NCI-H446 treated with DMSO at 0.1 percent for 48 hours (cell line): Measurements from ENCODE around the gene GTF2H1.
"Not testable (repeated sequence)": the region's sequence is repeated elsewhere in the genome, so short reads cannot be mapped to it uniquely, and the experiment has no call there.

Experiments
- DNase-seq: peaks from one replicate; lab custom pipeline; 2025; lab: John Stamatoyannopoulos, UW

Gene GTF2H1

DNA sequence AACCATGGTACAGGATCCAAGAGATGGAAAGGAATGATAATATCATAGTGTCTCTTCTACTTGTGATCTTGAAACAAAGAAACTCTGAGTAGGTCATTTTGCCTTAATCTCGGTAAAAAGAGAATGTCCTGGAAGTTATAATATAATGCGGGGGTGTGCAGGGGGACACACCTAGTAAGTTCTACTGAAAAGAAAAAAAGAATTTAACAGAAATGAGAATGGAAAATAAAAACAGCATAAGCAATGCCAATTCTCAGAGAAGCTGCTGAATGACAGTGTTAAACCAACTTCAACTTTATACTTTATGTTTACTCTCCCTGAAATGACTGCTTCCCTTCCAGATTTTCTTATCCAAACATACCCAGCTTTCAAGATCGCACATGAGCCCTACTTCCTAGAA lies 2.5 kb upstream of the GTF2H1 start:
- no peak for DNase-seq

DNA sequence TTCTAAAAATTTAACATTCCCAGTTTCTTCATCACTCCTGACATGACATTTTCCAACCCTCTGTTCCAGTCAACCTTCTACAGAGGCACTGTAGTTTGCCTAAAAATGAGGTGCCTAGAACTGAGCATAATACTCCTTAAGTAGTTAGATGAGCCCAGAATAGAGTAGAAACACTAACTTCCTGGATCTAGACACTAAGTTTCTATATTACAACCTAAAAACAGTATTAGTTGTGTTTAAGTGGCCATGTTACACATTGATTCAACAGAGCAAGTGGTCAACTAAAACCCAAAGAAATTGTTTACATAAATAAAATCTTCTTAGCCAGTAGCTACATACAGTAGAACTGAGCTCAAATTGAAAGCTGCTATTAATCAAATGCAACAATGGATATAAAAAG lies 1.8 kb upstream of the GTF2H1 start:
- DNase-seq = no peak

DNA sequence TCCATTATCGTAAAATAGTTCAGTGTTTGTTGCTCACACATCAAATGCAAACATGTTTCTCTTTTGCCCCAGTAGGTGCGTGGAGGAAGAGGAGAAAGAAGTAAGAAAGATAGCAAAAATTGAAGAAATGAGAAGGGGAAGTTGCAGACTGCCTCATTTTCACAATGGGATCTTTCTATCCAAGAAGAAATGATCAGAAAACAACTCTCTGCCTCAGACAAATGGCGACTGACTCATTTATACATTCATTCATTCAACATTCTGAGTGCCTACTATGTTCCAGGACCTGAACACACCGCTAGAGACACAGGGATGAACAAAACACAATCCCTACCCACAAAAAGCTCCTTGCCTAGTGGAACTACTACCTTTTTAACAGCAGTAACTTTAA lies 794 bp upstream of the GTF2H1 start:
- no peak for DNase-seq

DNA sequence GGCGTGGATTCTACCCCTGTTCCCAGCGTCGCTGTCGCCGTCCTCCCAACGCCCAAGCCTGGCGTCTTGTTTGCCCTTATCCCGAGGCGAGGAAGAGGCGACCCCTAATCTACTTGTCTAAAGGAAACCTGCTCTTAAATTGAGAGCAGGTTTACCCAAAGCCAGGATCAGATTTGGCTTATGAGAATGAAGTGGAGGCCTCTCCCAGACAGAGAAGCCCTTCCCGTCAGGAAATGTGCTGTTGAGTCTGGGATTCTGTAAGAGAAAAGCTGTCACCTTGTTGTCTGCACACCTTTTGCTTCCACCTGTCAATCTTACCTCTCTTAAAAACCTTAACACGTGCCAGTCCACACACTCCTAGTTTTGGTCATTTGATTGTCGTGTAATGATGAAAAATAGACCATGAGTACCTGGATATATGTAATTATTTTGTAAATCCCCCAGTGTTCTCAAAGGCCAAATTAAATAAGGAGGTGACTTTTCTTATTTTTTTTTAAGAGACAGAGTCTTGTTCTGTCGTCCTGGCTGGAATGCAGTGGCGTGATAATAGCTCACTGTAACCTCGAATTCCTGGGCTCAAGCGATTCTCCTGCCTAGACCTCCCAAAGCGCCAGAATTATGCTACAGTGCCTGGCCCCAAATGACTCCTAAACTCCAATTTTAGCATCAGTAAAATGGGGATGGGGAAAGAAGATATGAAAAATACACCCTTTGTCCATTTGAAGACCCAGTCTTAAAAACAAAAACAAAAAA lies 627 bp downstream of the GTF2H1 start:
- no peak for DNase-seq

DNA sequence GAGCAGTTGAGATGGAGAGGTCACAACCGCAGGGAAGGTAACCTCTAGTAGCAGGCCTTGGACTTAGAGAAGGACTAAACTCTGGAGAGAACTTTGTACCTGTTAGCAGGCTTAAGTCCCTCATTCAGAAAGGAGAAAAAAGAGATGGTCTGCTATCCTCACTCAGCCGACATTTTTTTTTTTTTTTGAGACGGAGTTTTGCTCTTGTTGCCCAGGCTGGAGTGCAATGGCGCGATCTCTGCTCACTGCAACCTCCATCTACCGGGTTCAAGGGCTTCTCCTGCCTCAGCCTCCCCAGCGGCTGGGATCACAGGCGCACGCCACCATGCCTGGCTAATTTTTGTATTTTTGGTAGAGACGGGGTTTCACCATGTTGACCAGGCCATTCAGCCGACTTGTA lies 1.5 kb downstream of the GTF2H1 start:
- not testable (repeated sequence) for DNase-seq

DNA sequence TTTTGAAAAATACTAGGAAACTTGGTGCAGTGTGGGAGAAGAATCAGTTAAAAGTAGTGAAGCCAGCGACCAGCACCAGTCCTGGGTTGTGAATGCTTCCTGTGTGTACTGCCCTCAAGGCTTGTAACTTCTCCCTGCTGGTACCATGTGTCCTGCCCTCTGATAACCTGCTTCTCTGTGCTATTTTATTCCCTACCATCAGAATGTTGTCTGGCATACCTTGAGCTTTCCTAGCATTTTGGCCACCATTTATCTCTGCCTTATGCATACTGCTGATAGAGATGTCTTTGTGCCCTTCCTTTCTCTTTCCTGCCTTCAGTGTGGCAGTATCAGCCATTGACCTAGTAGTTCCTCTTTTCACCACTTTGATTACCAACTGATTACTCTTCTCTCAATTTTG lies 2.0 kb downstream of the GTF2H1 start:
- DNase-seq = no peak

DNA sequence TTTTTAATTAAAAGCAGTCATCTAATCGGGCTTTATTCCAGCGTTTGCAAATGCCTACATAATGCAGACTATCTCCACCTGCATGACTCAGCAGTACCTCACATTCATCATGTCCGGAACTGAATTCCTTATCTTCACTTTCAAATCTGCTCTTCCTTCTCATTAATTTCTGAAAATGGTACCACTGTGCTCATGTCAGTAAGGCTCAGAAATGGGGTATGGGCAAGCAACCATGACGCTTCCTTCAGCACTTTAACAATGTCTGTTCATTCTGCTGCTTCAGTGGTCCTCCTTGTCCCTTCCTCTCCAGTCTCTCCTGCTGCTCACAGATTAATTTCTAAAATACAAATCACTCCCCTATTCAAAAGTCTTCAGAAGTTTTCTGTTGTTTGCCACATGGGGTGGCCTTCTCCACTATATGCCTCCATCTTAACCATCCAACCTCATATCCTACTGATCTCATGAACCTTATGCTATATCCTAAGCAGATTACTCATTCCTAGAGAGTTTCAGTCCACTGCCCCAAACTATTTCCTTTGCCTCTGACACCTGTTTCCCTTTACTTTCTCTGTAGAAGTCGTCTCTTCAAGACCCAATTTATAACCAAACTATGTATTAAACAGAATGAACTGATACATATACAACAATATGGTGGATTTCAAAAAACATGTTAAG lies 7.0 kb downstream of the GTF2H1 start:
- DNase-seq = no peak

DNA sequence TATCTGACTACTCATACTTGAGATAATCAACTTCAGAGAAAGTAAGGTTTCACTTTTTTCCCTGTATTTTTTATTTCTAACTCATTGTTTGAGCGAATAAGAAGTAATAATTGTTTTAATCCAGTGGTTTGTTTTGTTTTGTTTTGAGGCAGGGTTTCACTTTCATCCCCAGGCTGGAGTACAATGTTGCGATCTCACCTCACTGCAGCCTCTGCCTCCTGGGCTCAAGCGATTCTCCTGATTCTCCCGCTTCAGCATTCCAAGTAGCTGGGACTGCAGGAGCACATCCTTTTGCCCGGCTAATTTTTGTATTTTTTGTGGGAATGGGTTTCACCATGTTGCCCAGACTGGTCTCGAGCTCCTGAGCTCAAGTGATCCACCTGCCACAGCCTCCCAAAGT lies 8.6 kb downstream of the GTF2H1 start:
- DNase-seq = no peak

DNA sequence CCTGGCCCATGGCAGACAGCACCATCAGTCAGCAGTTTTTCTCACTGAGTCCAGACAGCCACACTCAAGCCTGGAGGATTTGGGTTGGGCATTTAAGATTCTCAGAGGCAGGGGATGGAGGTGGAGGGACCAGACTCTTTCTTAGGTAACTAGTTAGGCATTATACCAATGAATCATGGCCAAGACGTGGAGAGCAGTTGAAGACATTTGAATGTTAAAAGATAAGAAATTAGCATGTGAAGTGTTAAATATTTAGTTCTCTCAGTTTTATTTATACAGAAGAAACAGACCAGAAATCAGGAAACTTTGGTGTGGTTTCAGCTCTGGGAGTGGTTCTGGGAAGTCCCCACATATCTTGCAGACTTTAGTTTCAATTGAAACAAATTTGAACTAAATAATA lies 9.9 kb downstream of the GTF2H1 start:
- no peak for DNase-seq

DNA sequence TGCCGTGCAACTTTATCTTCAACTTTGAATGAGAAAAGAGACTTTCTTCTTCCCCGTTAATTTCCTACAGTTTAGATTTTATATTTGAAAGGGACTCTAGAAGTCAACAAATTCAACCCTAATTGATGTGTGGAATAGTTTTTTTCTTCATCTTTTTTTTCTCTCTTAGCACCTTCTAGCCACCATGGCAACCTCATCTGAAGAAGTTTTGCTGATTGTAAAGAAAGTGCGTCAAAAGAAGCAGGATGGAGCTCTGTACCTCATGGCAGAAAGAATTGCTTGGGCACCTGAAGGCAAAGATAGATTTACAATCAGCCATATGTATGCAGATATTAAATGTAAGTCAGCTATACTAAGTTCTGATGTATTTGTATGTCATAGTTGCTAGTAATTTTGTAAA lies 10.5 kb downstream of the GTF2H1 start:
- DNase-seq = no peak

DNA sequence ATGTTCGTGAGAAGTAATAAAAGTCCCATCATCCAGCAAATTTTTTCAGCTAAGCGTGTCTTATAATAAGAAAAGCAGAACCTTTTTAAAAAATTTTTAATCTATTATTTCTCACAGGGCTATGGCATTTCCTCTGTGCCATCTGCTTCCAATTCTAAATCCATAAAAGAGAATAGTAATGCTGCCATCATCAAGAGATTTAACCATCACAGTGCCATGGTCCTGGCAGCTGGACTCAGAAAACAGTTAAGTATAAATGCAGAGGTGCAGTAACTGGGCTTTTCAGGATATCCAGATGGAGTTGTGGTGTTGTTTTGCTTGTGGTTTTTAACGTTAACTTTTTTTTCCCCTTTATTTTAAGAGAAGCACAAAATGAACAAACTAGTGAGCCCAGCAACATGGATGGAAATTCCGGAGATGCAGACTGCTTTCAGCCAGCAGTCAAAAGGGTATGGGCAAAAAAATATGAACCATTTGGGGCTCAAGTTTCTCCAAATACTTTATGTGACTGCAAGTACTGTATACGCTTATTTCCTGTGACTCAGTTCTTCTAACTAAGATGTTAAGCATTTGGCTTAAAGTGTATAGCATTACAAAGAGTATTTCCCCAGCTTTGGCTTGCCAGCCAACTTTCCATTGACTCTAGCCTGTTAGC lies 25.2 kb downstream of the GTF2H1 start:
- DNase-seq = no peak

DNA sequence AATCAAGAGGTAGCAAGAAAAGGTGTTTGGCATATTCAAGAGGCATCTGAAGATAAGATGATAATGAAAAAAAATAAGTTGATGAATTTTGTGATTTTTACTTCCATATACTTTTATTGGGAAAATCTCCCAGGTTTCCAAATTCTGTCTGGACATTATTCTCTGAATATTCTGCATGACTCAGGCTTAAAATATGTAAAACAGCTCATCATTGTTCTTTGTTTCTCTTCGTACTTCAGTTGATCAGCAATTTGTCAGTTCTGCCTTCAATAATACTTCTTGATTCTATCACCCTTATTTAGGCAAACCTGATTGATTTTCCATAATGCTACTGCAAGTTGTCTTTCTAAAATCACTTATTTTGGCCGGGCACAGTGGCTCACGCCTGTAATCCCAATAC lies 30.2 kb downstream of the GTF2H1 start:
- DNase-seq = no peak

DNA sequence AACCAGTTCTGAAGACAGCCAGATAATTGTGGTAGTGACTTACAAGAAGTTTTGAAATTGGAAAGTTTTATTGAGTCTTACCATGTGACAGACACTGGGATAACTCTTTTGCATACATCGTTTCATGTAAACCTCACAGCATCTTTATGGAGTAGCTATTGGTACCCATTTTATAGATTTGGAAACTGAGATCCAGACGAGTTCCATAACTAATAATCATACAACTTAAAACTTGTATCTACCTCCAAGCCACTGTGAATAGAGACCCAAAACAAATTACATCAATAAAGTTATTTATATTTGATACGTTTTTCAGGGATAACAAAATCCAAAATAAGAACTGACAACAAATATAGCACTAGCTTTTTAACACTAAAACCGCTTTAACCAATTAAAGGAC lies 36.3 kb downstream of the GTF2H1 start:
- DNase-seq = no peak

DNA sequence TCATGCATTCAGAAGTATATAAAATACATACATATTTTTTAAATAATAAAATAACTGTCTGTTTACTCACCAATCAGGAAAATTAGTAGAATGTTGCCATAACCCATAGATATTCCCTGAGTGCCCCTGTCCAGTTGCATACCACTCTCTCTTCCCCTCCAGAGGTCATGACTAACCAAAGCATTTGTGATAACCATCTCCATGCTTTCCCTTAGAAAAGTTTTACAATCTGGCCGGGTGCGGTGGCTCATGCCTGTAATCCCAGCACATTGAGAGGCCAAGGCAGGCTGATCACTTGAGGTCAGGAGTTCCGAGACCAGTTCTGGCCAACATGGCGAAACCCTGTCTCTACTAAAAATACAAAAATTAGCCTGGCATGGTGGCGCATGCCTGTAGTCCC lies 38.8 kb downstream of the GTF2H1 start:
- DNase-seq = no peak

DNA sequence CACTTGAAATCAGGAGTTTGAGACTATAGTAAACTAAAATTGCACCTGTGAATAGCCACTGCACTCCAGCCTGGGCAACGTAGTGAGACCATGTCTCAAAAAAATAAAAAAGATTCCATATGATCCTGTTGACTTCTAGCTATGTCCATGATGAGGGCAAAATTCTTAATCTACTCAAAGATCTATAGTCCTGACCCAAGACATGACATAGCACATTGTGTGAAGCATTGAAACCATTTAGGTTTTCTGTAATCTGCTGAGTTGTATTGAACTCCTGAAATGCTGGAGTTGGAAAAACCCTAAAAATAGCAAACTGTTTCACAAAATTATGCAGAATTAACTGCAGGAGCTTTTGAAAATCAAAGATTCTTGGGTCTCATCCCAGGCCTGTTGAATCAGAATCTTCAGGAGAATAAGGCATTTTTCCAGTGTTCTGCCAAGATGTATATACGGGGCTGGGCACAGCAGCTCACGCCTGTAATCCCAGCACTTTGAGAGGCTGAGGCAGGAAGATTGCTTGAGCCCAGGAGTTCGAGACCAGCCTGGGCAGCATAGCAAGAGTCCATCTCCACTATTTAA lies 42.2 kb downstream of the GTF2H1 start:
- DNase-seq = no peak

DNA sequence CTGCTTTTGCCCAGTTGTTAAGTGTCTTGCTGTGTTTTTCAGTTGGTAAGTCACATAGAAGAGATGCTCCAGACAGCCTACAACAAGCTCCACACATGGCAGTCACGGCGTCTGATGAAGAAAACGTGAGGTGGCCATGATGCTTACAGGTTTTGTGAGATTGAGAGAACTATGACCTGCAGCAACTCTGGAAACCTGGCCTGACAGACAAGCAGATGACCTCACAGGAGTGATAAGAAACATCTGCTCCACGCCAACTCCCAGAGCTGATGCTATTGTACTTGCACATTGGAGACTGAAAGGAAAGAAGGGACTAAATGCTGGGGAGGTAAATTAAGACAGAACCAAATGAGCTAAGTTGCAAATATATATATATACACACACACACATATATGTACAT lies 43.4 kb downstream of the GTF2H1 start:
- DNase-seq = no peak

DNA sequence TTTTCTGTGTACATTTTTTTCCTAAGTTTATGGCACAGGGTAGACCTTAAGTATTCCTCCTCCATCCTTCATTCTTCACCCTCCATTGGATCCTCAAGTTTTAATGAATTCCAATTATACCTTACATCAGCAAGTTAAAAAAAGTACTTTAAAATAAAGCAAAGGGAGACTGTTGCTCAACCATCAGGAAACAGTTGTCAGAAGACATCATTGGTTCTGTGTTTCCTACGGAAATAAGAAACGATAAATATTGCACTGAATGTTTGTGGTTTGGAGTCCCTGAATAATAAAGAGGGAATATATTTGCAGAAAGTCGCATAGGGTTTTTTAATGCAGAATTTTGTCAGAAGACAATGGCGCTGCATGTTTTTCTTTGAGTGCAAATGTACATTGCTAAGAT lies 43.9 kb downstream of the GTF2H1 start:
- DNase-seq = no peak

DNA sequence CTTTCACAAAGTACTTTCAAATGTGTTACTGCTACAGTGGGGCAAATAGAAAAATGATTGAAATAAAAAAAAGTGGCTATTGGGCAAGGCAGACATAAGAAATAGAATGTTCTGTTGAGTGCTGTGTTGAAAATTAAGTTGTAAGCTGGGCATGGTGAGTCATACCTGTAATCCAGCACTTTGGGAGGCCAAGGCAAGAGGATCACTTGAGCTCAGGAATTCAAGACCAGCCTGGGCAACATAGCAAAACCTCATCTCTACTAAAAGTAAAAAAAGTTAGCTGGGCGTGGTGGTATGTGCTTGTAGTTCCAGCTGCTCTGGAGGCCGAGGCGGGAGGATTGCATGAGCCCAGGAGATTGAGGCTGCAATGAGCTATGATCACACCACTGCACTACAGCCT lies 45.1 kb downstream of the GTF2H1 start:
- no peak for DNase-seq

DNA sequence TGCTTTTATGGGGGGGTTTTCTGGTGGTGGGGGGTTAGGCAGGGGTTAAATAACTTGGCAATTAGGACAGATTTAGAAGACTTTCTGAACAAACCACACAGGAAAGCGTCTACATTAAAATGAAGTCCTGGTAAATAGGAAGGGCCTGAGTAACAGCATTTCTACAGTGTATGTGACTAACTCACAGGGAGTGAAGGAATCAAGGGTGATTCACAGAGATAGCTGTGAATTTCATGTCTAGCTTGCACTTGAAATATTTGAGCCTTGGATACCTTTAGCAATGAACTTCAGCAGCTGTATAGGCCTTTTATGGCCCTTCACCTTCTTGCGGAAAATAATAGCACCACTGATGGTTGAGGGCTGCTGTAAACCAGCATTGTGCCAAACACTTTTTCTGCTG lies 45.9 kb downstream of the GTF2H1 start:
- DNase-seq = no peak

DNA sequence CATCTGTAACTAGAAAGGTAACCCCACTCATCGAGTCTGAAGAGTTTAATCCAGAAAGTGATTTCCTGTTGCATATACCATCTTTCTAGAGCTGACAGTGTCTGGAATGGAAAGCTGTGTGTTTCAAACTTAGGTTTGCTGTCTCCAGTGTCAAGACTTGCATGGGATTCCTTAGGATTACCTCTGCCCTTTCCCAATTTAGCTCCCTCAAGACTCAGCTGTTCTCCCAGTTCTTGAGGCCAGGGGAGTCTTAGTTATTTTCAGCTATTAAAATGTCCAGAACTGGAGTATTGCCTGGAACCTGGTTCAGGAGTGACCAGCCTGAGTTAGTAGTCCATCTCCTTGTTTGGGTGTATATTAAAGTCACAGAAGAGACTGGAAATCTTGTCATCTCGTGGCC lies 47.0 kb downstream of the GTF2H1 start:
- DNase-seq = no peak

DNA sequence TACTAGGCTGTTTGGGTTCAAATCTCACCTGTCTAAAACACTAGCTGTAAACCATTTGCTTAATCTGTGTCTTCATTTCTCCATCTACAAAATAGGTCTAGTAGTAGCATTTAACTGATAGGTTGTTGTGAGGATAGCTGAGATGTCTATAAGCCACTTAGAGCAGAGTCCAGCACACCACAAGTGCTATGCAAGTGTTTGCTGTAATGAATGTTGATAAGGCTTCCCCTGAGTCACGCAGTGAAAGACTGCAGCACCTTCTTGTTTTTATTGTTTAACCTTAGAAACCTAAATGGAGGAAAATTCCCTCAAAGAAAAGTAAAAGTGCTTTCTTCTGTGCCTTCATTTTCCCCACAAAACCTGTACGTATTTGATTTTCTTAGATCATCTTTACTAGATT lies 48.9 kb downstream of the GTF2H1 start:
- DNase-seq = no peak

DNA sequence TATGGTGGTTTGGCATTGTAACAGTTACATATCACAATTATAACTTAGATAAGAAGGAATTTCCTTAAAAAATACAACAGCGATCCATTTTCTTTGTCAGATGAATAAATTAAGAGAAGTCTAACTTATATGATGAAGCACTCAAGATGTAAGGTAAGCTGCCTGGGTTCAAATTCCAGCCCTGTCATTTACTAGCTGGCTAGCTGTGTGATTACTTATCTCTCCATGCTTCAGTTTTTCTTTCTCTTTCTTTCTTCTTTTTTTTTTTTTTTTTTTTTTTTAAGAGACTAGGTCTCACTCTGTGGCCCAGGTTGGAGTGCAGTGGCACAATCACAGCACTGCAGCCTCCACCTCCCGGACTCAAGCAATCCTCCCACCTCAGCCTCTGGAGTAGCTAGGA lies 49.8 kb downstream of the GTF2H1 start:
- DNase-seq = no peak

DNA sequence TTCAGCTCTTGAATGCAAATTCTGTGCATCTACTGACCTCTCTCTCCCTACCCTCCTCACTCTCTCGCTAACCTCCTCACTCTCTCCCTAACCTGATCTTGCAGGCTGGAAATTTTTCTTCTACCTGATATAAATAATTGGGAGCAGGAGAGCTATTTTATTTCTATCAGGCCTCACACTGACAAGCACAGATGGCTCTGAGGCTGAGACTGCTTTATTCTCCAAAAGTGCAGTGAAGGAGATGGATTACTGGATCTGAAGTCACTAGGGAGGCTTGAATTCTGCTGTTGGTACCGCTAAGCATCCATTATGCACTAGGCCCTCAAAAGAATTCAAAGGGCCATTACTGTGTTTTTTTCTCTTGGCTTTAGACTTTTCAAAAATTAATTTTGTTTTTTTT lies 52.6 kb downstream of the GTF2H1 start:
- DNase-seq = no peak
